ENCODE results near the gene FYN.

FYN gene

DNA sequence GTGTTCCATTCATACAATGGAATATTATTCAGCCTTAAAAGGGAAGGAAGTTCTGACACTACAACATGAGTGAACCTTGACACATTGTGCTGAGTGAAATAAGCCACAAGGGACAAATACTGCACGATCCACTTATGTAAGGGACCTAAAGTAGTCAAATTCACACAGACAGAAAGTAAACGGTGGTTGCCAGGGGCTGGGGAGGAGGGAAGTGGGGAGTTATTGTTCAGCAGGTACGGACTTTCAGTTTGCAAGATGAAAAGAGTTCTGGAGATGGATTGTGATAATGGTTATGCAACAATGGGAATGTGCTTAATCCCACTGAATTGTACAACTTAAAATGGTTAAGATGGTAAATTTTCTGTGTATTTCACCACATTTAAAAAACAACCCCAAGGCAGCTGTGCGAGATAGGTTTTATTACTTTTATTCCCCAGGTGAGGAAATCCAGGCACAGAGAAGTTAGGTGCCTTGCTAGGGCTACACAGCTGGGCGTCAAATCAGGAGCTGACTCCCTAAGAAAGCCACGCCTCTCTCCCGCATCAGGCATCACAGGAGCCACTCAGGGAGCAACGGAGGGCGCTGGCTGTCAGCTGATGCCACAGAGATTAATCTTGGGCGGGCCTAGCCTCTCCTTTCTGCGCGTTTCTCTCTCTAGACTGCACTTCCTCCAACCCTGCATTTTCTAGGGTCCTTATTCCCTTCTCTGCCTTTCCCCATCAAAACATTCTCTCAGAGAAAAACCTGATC is 258.2 kb downstream of the FYN start:
- DNase-seq, result no peak

DNA sequence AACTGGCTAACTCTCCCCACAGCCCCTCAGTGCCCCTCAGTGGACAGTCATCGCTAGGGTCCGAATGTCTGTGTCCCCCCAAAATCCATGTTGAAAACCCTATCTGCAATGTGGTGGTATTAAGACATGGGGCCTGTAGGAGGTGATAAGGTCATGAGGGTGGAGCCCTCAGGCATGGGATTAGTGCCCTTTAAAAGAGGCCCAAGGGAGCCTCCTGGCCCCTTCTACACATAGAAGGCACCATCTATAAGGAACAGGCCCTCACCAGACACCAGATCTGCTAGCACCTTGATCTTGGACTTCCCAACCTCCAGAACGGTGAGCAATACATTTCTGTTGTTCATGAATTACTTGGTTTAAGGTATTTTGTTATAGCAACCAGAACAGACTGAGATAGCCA is 260.9 kb downstream of the FYN start:
- no peak for DNase-seq

DNA sequence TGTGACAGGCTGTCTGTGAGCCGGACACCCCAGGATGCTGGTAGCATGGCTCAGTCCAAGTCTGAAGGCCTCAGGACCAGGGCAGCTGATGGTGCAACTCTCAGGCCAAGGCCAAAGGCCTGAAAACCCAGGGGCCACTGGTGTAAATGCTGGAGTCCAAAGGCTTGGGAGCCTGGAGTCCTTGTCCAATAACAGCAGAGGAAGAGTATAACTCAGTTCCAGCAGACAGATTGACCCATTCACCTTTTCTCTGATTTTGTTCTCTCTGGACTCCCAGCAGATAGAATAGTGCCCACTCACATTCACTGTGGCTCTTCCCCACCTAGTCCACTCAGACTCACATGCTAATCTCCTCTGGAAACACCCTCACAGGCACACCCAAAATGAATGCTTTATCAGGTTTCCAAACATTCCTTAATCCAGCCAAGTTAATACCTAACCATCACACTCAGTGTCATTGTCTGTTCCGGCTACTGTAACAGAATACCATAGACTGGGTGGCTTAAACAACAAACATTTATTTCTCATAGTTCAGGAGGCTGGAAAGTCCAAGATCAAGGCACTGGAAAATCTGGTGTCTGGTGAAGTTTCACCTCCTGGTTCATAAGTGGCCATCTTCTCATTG is 262.6 kb downstream of the FYN start:
- no peak for DNase-seq

All from midbrain (tissue), 1 donor.